HG02840 (cell line): ENCODE measurements around the gene CPO.

Source experiments
- ATAC-seq: cut with Tn5 transposase; IDR thresholded peaks from one replicate; pipeline ENCODE4 v1.9.1; 2021; ENCODE audit warnings: mild to moderate bottlenecking, moderate library complexity, moderate number of reproducible peaks; ENCODE audit not compliant: unreplicated experiment, low FRiP score

CPO gene

GRCh38 chr2:206970589-206971360, 31.5 kb downstream of the CPO start:
- ATAC-seq = no peak

GRCh38 chr2:206971805-206972204, 32.5 kb downstream of the CPO start:
- no peak for ATAC-seq

- no peak for ATAC-seq
Observed at GRCh38 chr2:206974551-206974950, 35.2 kb downstream of the CPO start.

GRCh38 chr2:206978746-206979145, 39.4 kb downstream of the CPO start:
- ATAC-seq = no peak

GRCh38 chr2:206979365-206979764, 40.0 kb downstream of the CPO start:
- ATAC-seq = no peak

GRCh38 chr2:206979922-206980321, 40.6 kb downstream of the CPO start:
- no peak for ATAC-seq

- no peak for ATAC-seq
Observed at GRCh38 chr2:206980413-206980812, 41.1 kb downstream of the CPO start.

GRCh38 chr2:206981086-206981674, 41.9 kb downstream of the CPO start:
- ATAC-seq = no peak

GRCh38 chr2:206981739-206982340, 42.5 kb downstream of the CPO start:
- ATAC-seq = no peak

- no peak for ATAC-seq
Observed at GRCh38 chr2:206982360-206982955, 43.1 kb downstream of the CPO start.

- ATAC-seq = no peak
Observed at GRCh38 chr2:206983161-206983859, 44.0 kb downstream of the CPO start.

GRCh38 chr2:206984206-206984605, 44.9 kb downstream of the CPO start:
- ATAC-seq = no peak

- ATAC-seq = no peak
Observed at GRCh38 chr2:206986943-206987342, 47.6 kb downstream of the CPO start.

- no peak for ATAC-seq
Observed at GRCh38 chr2:206987810-206988209, 48.5 kb downstream of the CPO start.

GRCh38 chr2:206988884-206989283, 49.6 kb downstream of the CPO start:
- ATAC-seq = no peak

GRCh38 chr2:206989311-206989710, 50.0 kb downstream of the CPO start:
- ATAC-seq = no peak

GRCh38 chr2:206990360-206990759, 51.0 kb downstream of the CPO start:
- no peak for ATAC-seq

- no peak for ATAC-seq
Observed at GRCh38 chr2:206991070-206991469, 51.8 kb downstream of the CPO start.

- ATAC-seq = no peak
Observed at GRCh38 chr2:206993396-206993911, 54.1 kb downstream of the CPO start.

GRCh38 chr2:206993964-206994363, 54.6 kb downstream of the CPO start:
- no peak for ATAC-seq
